Heart left ventricle (tissue), 13 donors: ENCODE data around the gene TNS1.

Experiments used
- CTCF ChIP-seq, 12 donors: fragments of 200-600 bp; sonication (generic) in 4 of 12; IDR thresholded peaks; one replicate each; pipeline versions ENCODE4 v1.5.0 to v1.8.0; 2018 to 2022; ENCODE audit warnings: antibody characterized with exemption in 12 of 12, mild to moderate bottlenecking in 5 of 12
- POLR2A ChIP-seq, 2 donors: fragments of 450-650 bp; IDR thresholded peaks; one replicate each; pipeline ENCODE4 v1.6.1; 2017; ENCODE audit warnings: antibody characterized with exemption in 2 of 2, mild to moderate bottlenecking in 2 of 2, moderate library complexity in 2 of 2
- donor health status: ischemic (EF 13 %, LVEDD 7.1; RV severe dilation, severe dysfunction).
- donor health status: DM: no; HTN: yes; CAD: no.
- donor health status: DM: no; HTN: no; CAD: no.
- donor health status: ischemic (EF 25% LVEDD 6.9; RV normal size, moderate dysfunction).
- donor health status: ischemic (EF 25% LVEDD 5.7; RV mildly dilated, moderate dysfunction).
- donor health status: ischemic (EF 35%, LVEDD 5.7; RV mildly dilated, moderate dysfunction).
- donor health status: nonischemic (EF 11% LVEDD 7.7; RV severe dilation, severe dysfunction).
- donor health status: DM: yes; HTN: yes; CAD: no.
- donor health status: PGD.
- donor health status: ischemic (EF 29% LVEDD 5.4; RV normal size, mild dysfunction).
- donor health status: nonischemic (EF 23%, LVEDD 6.1; RV moderate dilation, normal function).

GRCh38 chr2:217892560-217892959 is 110.2 kb downstream of the TNS1 start:
- TF ChIP-seq POLR2A (IDR thresholded peaks at IDR 0.05) (no peak), CTCF (IDR thresholded peaks at IDR 0.05) (no peak)
